Stimulated activated CD4-positive, alpha-beta T cell treated with anti-CD3 and anti-CD28 coated beads, Interleukin-1b, Interleukin-23, amount 100 ng/mL, for 48 hours (primary cell): ENCODE results near the gene LIFR.
"Not testable (repeated sequence)": the region's sequence is repeated elsewhere in the genome, so short reads cannot be mapped to it uniquely, and the experiment has no call there.

Experiments
- DNase-seq: peaks from one replicate; pipeline ENCODE4 v3.0.0-alpha.2; 2020

The LIFR gene

DNA sequence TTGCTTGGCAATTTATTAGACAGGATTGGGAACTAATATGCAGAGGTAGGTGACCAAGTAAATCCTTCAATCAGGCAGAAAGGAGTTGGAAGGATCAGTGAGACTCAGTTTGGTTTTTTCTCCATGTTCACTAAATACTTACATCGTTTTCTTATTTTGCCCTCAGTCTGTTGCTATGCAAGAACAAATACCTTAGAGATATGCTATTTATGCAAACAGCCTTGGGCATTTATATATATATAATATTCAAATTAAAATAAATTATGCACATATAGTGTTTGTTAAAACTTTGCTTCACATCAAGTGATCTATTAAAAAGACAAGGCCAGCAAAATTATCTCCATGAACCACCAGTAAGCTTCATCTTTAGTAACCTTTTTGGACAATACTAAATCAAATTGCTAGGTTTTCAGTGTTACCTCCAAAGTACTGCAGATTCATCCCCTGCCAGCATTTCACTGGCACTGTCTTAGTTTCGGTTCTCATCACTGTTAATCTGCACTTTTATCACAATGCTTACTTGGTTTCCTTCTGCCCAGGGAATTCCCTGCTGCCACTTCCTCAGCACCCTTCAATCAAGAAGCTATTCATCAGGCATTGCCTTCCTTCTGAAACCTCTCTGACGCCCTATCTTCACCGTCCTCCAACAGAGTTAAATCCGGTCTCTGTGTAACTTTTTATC is 26.0 kb upstream of the LIFR start:
- no peak for DNase-seq

GRCh38 chr5:38581597-38581996 is 25.2 kb upstream of the LIFR start:
- no peak for DNase-seq

DNA sequence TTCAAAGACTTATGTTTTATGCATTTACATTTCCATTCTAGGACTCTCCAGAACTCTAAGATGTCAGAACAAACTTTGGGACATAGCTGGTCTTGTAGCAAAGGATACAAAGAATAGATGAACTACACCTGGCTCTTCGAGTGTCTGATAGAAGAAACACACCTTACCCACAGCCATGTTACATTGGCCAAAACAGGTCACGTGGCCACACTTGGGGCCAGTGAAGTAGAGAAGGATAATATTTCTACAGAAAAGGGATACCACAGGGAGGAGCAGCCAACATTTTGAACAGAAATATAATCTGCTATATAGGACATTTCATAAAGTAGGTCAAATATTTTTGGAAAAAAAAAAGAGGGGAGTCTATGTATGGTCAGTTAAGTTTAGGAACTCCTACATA is 22.7 kb upstream of the LIFR start:
- no peak for DNase-seq

GRCh38 chr5:38576961-38577684 is 20.7 kb upstream of the LIFR start:
- no peak for DNase-seq

DNA sequence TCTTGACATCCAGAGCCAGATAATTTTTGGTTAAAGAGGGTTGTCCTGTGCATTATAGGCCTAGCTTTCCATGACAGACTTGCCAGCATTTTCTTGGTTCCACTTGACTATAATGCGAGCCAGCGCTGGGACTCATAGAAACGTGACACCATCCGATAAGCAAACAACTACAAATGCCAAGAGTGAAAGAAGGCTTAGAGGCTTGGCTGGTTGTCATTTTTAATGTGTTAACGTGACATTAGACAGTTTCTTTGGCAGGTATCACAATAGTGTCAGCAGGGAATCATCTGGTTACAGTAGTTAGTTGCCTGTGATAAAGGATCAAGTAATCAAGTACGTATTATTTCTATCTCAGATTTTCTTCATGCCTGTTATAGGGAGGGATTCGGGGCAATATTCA is 20.0 kb upstream of the LIFR start:
- DNase-seq: no peak

DNA sequence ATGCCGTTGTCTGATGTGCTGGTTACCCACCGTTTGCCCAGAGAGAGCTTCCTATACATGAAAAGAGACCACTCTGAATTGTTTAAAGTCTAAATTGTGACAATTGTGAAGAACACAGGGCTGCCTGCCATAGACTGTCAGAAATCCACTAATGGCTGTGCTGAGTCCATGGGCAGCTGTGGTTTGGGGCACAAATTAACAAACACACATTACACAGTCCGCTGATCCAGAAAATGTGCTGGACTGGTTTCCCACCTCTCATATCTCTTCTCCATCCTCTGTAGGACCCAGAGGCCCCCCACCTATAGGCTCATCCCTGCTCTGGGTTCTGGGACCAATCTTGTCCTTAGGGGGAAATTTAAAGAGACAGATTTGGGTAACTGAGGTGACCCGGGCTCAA is 19.0 kb upstream of the LIFR start:
- no peak for DNase-seq

GRCh38 chr5:38574009-38574408 is 17.6 kb upstream of the LIFR start:
- DNase-seq: no peak

DNA sequence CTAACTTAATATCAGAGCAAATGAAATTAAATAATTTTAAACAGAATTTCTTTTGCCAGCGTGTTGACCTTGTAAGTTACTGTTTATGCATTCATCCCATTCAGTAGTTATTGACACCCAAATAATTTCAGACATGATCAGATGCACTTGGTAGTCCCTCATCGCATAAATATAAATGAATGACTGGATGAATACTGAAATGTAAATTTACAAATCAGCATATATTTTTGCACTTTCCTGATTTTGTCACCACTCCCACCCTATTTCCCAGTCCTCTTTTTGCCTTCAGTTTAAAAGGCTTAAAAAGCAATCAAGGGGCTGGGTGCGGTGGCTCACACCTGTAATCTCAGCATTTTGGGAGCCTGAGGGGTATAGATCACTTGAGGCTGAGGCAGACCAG is 17.1 kb upstream of the LIFR start:
- DNase-seq: no peak

- DNase-seq: no peak
Observed at GRCh38 chr5:38569180-38569579, 12.7 kb upstream of the LIFR start.

DNA sequence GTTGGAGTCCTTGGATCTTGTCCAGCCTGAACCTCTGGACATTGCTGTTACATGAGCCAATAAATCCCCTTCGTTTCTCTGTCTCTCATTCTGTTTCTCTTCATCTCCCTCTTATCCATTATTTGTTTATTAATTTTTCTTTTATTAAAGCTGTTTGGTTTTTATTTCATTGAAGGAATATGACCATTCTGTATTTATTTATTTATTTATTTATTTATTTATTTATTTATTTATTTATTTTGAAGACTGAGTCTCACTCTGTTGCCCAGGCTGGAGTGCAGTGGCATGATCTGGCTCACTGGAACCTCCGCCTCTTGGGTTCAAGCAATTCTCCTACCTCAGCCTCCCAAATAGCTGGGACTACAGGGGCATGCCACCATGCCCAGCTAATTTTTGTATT is 10.9 kb upstream of the LIFR start:
- DNase-seq: not testable (repeated sequence)

GRCh38 chr5:38563624-38564023 is 7.2 kb upstream of the LIFR start:
- DNase-seq: no peak

DNA sequence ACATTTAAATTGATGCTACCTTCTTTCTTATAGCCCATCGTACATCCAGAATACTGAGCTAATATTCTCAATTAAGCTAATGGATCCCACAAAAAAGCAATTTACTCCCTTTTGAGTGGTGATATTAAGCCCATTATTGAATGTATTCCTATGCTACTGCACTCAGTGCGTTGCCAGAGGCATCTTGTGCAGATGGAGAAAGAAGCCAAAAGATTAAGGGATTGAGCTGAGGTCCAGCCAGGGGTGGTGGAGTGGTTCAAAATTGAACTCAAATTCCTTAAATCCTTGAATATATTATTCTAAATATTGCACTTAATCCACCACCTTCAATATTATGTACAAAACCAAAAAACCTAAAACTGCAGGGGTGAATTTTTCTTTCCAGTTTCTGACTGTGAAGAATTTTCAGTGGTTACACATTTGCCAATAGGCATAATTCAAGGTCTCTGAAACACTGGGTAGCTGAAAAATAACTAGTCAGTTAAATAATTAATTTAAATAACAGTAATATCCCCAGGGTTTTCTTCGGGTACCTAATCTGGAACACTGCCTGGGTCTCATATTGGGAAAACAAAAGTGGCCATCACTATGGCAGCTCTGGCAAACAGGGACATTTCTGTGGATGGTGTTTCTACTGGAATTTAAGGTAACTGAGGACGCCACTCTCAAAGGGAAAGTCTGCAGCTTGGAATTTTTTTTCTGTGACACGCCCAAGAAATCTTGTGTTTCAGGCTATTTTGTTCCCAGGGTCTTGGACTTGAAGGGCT is 6.2 kb upstream of the LIFR start:
- no peak for DNase-seq

GRCh38 chr5:38559428-38559827 is 3.0 kb upstream of the LIFR start:
- no peak for DNase-seq

DNA sequence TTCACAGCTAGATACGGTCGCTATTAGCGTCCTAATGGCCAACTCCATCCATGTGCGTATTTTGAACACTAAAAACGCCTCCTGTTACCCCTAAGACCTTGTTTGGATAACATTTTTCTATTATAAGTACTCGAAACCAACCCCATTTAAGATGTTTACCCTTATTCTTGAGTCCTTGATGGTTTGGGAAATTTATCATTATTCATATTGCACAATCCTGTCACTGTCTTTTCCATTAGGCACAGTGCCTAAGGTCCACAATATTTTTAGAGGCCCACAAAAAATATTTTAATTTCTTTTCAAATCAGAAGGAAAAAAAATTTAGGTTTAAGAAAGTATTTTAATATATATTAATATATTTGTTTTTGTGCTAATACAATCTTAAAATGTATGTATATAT is 1.3 kb upstream of the LIFR start:
- DNase-seq: no peak

DNA sequence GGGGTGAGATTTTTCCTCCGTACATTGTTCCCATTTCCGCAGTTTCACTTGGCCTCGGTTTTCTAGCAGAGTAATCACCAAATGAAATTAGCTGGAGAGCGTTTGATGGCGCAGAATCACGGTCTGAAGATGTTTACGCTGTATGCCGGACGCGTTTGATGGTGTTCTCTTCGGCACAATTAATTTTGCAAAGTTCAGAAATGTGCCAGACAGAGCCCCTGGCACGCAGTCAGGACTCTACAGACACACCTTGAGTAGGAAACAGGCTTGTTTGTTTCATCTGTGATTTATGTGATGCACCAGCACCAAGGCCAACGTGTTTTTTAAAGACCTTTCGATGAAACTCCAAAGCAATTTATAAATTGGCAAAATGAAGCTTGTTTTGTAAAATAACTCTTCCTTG is 863 bp upstream of the LIFR start:
- no peak for DNase-seq

GRCh38 chr5:38556088-38556598 is 303 bp downstream of the LIFR start:
- DNase-seq: no peak

GRCh38 chr5:38555354-38556087 is 925 bp downstream of the LIFR start:
- no peak for DNase-seq

- DNase-seq: no peak
Observed at GRCh38 chr5:38554861-38555260, 1.6 kb downstream of the LIFR start.

DNA sequence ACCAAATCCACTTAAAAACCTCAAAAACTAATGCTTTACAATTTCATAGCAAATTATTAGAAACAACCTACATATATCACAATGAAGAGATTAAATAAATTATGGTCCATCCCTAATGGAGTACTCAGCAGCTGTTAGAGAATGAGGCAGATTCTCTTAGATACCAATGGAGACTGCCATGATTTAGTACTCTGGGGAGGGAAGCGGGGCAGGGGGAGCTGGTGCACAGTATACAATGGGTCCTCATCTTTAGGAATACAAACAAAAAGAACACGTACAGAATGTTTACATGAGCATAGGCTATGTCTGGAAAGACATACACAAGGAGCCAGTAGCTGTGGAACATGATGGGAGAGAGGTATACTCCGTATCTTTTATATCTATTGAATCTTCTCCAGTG is 2.0 kb downstream of the LIFR start:
- no peak for DNase-seq

DNA sequence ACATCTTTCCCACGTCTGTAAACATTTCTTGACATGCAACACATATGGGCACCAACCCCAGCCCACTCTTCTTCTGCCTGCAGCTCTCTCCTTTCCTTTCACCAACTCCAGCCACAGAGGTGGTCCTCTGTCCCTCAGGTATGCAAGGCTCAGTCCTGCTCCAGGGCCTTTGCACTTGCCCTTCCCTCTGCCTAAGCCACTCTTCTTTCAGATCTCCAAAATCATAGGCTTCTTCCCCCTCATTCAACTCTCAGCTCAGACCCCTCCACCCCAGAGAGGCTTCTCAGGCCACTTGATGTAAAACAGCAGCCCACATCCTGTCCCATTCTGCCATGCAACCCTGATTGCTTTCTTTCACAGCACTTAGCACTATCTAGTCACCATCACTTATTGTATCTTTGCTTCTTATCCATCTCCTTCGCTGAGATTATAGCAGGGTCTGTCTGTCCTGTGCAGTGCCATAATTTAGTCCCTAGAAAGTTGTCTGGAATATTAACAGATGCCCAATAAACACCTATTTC is 3.4 kb downstream of the LIFR start:
- DNase-seq: no peak

DNA sequence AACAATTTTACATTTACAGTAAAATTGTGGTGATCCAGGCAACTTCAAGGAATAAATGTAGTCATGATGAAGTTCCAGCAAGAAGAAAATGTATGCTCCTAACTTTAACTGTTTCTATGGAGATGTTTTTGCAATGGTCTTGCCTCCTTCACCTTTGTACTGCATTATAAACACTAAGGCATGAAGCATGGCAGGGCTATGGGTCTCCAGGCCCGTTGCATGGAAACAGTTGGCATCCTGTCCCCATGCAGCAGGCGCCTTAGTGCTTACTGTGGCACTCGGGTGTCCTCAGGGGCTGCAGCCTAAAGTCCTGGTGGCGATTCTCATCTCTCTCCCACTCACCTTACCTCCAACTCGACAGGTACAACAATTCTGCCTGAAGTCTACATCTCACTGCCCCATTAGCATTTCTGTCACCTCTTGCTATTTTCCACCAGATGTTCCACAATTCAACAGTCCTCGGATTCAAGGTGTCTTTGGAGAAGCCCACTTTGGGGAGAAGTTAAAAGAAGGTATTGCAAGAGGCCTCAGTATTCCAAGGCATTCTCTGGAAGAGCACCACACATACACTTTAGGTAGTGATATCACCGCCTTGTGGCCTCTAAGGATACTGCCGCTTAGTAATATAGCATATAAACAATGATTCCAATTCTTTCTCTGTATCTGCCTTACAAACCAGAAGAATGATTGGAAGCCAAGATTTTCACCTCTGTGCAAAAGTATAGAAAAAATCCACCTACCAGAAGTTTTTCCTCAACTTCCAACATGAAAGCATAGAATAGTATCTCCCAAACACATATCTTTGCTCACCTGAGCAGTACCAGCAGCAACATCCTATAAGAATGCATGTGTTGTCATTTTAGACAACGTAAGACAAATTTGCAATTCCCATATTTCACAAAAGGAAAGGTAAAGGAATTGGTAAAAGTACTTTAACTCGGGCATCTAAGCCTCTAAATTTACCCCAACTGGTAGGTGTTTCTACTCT is 5.1 kb downstream of the LIFR start:
- DNase-seq: no peak
